Stomach (tissue), 9 donors: ENCODE measurements around the gene SLC35E3. TPM values are rescaled to one million over a fixed set of nuclear protein-coding genes. Genes with fewer than 3 reads are reported as not detected.
A peak's percentile ranks its signal among the peaks of the same experiment; 100 is the strongest.

Source experiments
- DNase-seq, 2 donors: peaks; one replicate each; pipeline versions ENCODE4 v3.0.0 to v3.0.0-alpha.2; 2013 to 2019
- H3K27ac ChIP-seq, 5 donors: fragments of 200-600 bp in 4 of 5; sonication (generic) in 4 of 5; one replicate each; pipeline ENCODE4 v1.5.1; 2013 to 2019; ENCODE audit warnings: mild to moderate bottlenecking in 1 of 5, moderate library complexity in 1 of 5
- H3K27me3 ChIP-seq, 3 donors: fragments of 200-600 bp; sonication (generic); one replicate each; pipeline ENCODE4 v1.5.1; 2017 to 2019; ENCODE audit warnings: mixed run types in 1 of 3
- H3K36me3 ChIP-seq, 4 donors: fragments of 200-600 bp; sonication (generic); 1 replicate in 3 of 4; 2 replicates in 1 of 4; pipeline ENCODE4 v1.5.1; 2016 to 2019
- H3K4me1 ChIP-seq, 4 donors: fragments of 200-600 bp; sonication (generic); one replicate each; pipeline ENCODE4 v1.5.1; 2016 to 2019
- H3K4me3 ChIP-seq, 4 donors: fragments of 200-600 bp; sonication (generic) in 3 of 4; one replicate each; pipeline ENCODE4 v1.5.1; 2016 to 2019; ENCODE audit warnings: mild to moderate bottlenecking in 1 of 4
- H3K9me3 ChIP-seq, 4 donors: fragments of 200-600 bp; sonication (generic); one replicate each; pipeline ENCODE4 v1.5.1; 2016 to 2019
- CTCF ChIP-seq, 7 experiments: fragments of 450-650 bp in 4 of 7; fragments of 200-600 bp in 3 of 7; sonication (generic) in 3 of 7; IDR thresholded peaks; one replicate each; pipeline ENCODE4 v1.5.1; 2016 to 2019; ENCODE audit warnings: antibody characterized with exemption in 7 of 7, control low read depth in 2 of 7, mild to moderate bottlenecking in 1 of 7
- EP300 ChIP-seq: sonication (generic); formaldehyde crosslinking; IDR thresholded peaks from one replicate; pipeline ENCODE4 v1.6.1; 2017; ENCODE audit warnings: antibody characterized with exemption
- POLR2A ChIP-seq, 4 donors: fragments of 450-650 bp; IDR thresholded peaks; one replicate each; pipeline ENCODE4 v1.6.1; 2016; ENCODE audit warnings: antibody characterized with exemption in 4 of 4, control low read depth in 2 of 4, mild to moderate bottlenecking in 1 of 4, moderate library complexity in 1 of 4
- POLR2AphosphoS5 ChIP-seq, 3 donors: sonication (generic); formaldehyde crosslinking; IDR thresholded peaks; one replicate each; pipeline ENCODE4 v1.6.1; 2016; ENCODE audit warnings: antibody characterized with exemption in 3 of 3
- WGBS, 5 donors: extraction: QIAGEN DNeasy Blood & Tissue Kit in 3 of 5; methylation state at CpG; one replicate each; pipeline versions ENCODE4 v1.1.5 to v1.1.7; 2013 to 2018; 5-methylcytosine and 5-hydroxymethylcytosine counted together
- intact Hi-C: fragments of 100-400 bp; cut with DNase I; formaldehyde crosslinking; loops from one replicate; pipeline ENCODE4 v1.15.1; 2023; ENCODE audit warnings: low total_unique reads
- polyA plus RNA-seq, 3 donors: library from polyadenylated mRNA; stranded (reverse); fragments of 200-250 nt; gene quantifications; one replicate each; pipeline ENCODE4 v1.2.3, GENCODE V29; 2013
- total RNA-seq, 5 donors: library from RNA; depleted of rRNA; stranded (reverse); fragments of >200 nt; gene quantifications; one replicate each; pipeline versions ENCODE4 v1.1.0 to v1.2.3, GENCODE V29; 2014 to 2016
- donor health status: healthy with polysubstance abuse.
- donor health status: Bipolar disorder and iron deficiency.
- donor health status: healthy.

The SLC35E3 gene
- total and polyA plus RNA-seq, 8 donors = under 0.01 to 5.9 (median 1.9) TPM

- 62 to 77% (median 68%) methylated on average over 5 of the region's 5 CpGs for WGBS, 5 donors
- no peaks in the 10 kb centered on the region for H3K36me3 ChIP-seq
- H3K27me3 ChIP-seq = no peaks in the 10 kb centered on the region
- H3K9me3 ChIP-seq = no peaks in the 10 kb centered on the region
- peaks cover 0 to 53% (median 9%) of the 10 kb centered on the region in 4 donors for H3K4me1 ChIP-seq
- no peak overlapping the region for H3K4me3 ChIP-seq
- TF ChIP-seq CTCF (IDR thresholded peaks at IDR 0.05) = no peak
- no peak for DNase-seq
- intact Hi-C loops = no loop called here
- H3K27ac ChIP-seq = peak overlapping the region in 2 of 5 donors; percentile 48 to 75
Observed at GRCh38 chr12:68785823-68786222, 39.8 kb downstream of the SLC35E3 start.

GRCh38 chr12:68786929-68787328 is 41.0 kb downstream of the SLC35E3 start:
- Histone ChIP-seq H3K27me3 (no peaks in the 10 kb centered on the region), H3K9me3 (no peaks in the 10 kb centered on the region), H3K27ac (peak overlapping the region in 4 of 5 donors; percentile 32 to 83 (median 58)), H3K36me3 (no peaks in the 10 kb centered on the region), H3K4me1 (peaks cover 0 to 53% (median 9%) of the 10 kb centered on the region in 4 donors), H3K4me3 (no peak overlapping the region)
- intact Hi-C loops = no loop called here
- peak in 1 of 2 donors; percentile 20 for DNase-seq
- 41 to 75% (median 53%) methylated on average over 2 of the region's 2 CpGs for WGBS, 5 donors
- TF ChIP-seq CTCF (IDR thresholded peaks at IDR 0.05) (peak in 1 of 7 experiments; percentile 9), POLR2A (IDR thresholded peaks at IDR 0.05) (no peak)

GRCh38 chr12:68788554-68789143 is 42.7 kb downstream of the SLC35E3 start:
- intact Hi-C loops = no loop called here
- Histone ChIP-seq H3K9me3 (no peaks in the 10 kb centered on the region), H3K4me1 (peaks cover 0 to 53% (median 9%) of the 10 kb centered on the region in 4 donors), H3K36me3 (no peaks in the 10 kb centered on the region), H3K27me3 (no peaks in the 10 kb centered on the region), H3K4me3 (no peak overlapping the region), H3K27ac (peak overlapping the region in 2 of 5 donors; percentile 2 to 75)
- TF ChIP-seq CTCF (IDR thresholded peaks at IDR 0.05) (no peak), EP300 (no peak), POLR2A (IDR thresholded peaks at IDR 0.05) (no peak), POLR2AphosphoS5 (IDR thresholded peaks at IDR 0.05) (no peak)
- 77 to 96% (median 92%) methylated on average over 3 of the region's 3 CpGs for WGBS, 5 donors
- no peak for DNase-seq

- intact Hi-C loops = no loop called here
- no peaks in the 10 kb centered on the region for H3K27me3 ChIP-seq
- no peak for DNase-seq
- 73 to 85% (median 80%) methylated on average over 14 of the region's 14 CpGs for WGBS, 5 donors
- peaks cover 0 to 52% (median 9%) of the 10 kb centered on the region in 4 donors for H3K4me1 ChIP-seq
- no peak for TF ChIP-seq POLR2A (IDR thresholded peaks at IDR 0.05)
- TF ChIP-seq CTCF (IDR thresholded peaks at IDR 0.05) = no peak
- peak overlapping the region in 1 of 5 donors; percentile 2 for H3K27ac ChIP-seq
- no peaks in the 10 kb centered on the region for H3K9me3 ChIP-seq
- no peaks in the 10 kb centered on the region for H3K36me3 ChIP-seq
- H3K4me3 ChIP-seq = no peak overlapping the region
Observed at GRCh38 chr12:68789144-68789878, 43.3 kb downstream of the SLC35E3 start.
